Panc1 (cell line): ENCODE measurements around the gene DCUN1D2. TPM values are rescaled to one million over a fixed set of nuclear protein-coding genes. Genes with fewer than 3 reads are reported as not detected.

Experiments used
- ATAC-seq: fragments of 200-7000 bp; cut with Tn5 transposase; 2 replicates; pipeline ENCODE4 v1.9.1; 2020; ENCODE audit warnings: mild to moderate bottlenecking, moderate library complexity
- BruUV-seq: library from RNA; stranded (reverse); fragments of 400-500 nt; replicated peaks from 2 replicates; lab custom pipeline; 2021; lab: Mats Ljungman, UMichigan
- CTCF ChIA-PET: fragments of 300-600 bp; sonication (Branson Sonifier 250); formaldehyde crosslinking; loops from one replicate; lab custom pipeline; 2022; ENCODE audit warnings: antibody characterized with exemption; lab: Charles Lee
- POLR2A ChIA-PET: fragments of 300-600 bp; sonication (Branson Sonifier 250); formaldehyde crosslinking; loops from one replicate; lab custom pipeline; 2022; ENCODE audit warnings: antibody characterized with exemption; lab: Charles Lee
- DNase-seq: peaks from one replicate; pipeline ENCODE4 v3.0.0-alpha.2; 2010; ENCODE audit warnings: low read depth, low spot score
- H3K27ac ChIP-seq: 2 replicates; pipeline ENCODE4 v1.5.1; 2011; ENCODE audit warnings: mild to moderate bottlenecking, low read length, inconsistent platforms
- H3K27me3 ChIP-seq: fragments of 200-500 bp; sonication (Bioruptor generic); 2 replicates; pipeline ENCODE4 v1.6.0; 2014; ENCODE audit warnings: low read length, inconsistent platforms; ENCODE audit not compliant: control insufficient read depth, insufficient read depth
- H3K36me3 ChIP-seq: fragments of 200-500 bp; sonication (Bioruptor generic); 2 replicates; pipeline ENCODE4 v1.5.1; 2014; ENCODE audit warnings: inconsistent platforms, mild to moderate bottlenecking, low read length, moderate library complexity; ENCODE audit not compliant: control insufficient read depth, insufficient read depth
- H3K4me1 ChIP-seq: 2 replicates; pipeline ENCODE4 v1.5.1; 2011; ENCODE audit warnings: inconsistent platforms, mild to moderate bottlenecking, low read length, moderate library complexity; ENCODE audit not compliant: control insufficient read depth, insufficient read depth
- H3K4me3 ChIP-seq, 2 experiments: 2 replicates each; pipeline ENCODE4 v1.5.1; 2011 to 2012; ENCODE audit warnings: low read depth in 2 of 2, low read length in 2 of 2, mild to moderate bottlenecking in 2 of 2, inconsistent platforms in 1 of 2, moderate library complexity in 1 of 2
- H3K9me3 ChIP-seq: fragments of 200-500 bp; sonication (Bioruptor generic); 2 replicates; pipeline ENCODE4 v1.5.1; 2014; ENCODE audit warnings: low read depth, mild to moderate bottlenecking, inconsistent platforms, low read length, moderate library complexity; ENCODE audit not compliant: control insufficient read depth, insufficient read depth
- POLR2AphosphoS5 ChIP-seq: IDR thresholded peaks from 2 replicates; pipeline ENCODE4 v1.6.1; 2012; ENCODE audit warnings: mild to moderate bottlenecking, low read depth, low read length, moderate library complexity
- SIN3A ChIP-seq: IDR thresholded peaks from 2 replicates; pipeline ENCODE4 v1.6.1; 2012; ENCODE audit warnings: low read depth, mild to moderate bottlenecking, low read length, moderate library complexity, borderline replicate concordance; ENCODE audit not compliant: insufficient read depth
- TCF7L2 ChIP-seq: IDR thresholded peaks from 2 replicates; pipeline ENCODE4 v1.6.1; 2011; ENCODE audit warnings: mild to moderate bottlenecking, low read depth, low read length, inconsistent platforms
- in situ Hi-C: cut with HindIII; loops from 2 replicates; pipeline ENCODE4 v1.10.0; 2016; ENCODE audit warnings: low sequenced_read_pairs, low pct_unique_long_range_greater_than_20kb
- intact Hi-C: fragments of 100-400 bp; cut with micrococcal nuclease; formaldehyde crosslinking; loops from one replicate; pipeline ENCODE4 v1.10.0; 2022; ENCODE audit not compliant: unreplicated experiment
- total RNA-seq: library from RNA; stranded (reverse); gene quantifications from one replicate; pipeline ENCODE4 v1.2.1, GENCODE V29; 2021; ENCODE audit not compliant: unreplicated experiment
- TF ChIP-seq, protein P1 (sequence below): fragments of 450-650 bp; IDR thresholded peaks from 2 replicates; pipeline ENCODE4 v1.5.1; 2017; ENCODE audit warnings: mild to moderate bottlenecking
- TF ChIP-seq, protein P2 (sequence below), 2 experiments: IDR thresholded peaks; 2 replicates each; pipeline ENCODE4 v1.6.1; 2011 to 2012; ENCODE audit warnings: low read depth in 2 of 2, control low read depth in 1 of 2, low read length in 1 of 2, mild to moderate bottlenecking in 1 of 2, moderate library complexity in 1 of 2; ENCODE audit not compliant: insufficient read depth in 1 of 2

The DCUN1D2 gene
- total RNA-seq, 1 experiment from 2014 or later = 22.8 TPM

DNA sequence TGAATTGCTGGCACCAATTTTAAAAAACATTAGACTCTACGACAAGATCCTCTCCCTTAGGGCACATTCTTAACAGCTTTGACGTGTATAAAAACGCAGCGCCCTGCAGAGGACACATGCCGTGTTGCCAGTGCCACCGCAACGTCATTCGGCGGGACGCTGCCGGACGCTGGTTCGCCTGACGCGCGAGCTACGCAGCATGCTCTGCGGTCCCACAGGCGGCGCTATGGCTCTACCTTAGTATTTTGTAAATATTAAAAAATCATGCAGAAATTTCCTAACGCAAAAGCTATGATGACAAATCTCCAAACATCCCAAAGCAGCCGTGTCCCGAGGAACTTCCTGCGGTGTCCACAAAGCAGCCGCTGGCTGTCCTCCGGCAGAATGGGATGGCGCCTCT, 33.0 kb downstream of the DCUN1D2 start:
- TF ChIP-seq, protein P1, sequence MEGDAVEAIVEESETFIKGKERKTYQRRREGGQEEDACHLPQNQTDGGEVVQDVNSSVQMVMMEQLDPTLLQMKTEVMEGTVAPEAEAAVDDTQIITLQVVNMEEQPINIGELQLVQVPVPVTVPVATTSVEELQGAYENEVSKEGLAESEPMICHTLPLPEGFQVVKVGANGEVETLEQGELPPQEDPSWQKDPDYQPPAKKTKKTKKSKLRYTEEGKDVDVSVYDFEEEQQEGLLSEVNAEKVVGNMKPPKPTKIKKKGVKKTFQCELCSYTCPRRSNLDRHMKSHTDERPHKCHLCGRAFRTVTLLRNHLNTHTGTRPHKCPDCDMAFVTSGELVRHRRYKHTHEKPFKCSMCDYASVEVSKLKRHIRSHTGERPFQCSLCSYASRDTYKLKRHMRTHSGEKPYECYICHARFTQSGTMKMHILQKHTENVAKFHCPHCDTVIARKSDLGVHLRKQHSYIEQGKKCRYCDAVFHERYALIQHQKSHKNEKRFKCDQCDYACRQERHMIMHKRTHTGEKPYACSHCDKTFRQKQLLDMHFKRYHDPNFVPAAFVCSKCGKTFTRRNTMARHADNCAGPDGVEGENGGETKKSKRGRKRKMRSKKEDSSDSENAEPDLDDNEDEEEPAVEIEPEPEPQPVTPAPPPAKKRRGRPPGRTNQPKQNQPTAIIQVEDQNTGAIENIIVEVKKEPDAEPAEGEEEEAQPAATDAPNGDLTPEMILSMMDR = no peak
- TF ChIP-seq SIN3A = no peak
- TF ChIP-seq, protein P2, sequence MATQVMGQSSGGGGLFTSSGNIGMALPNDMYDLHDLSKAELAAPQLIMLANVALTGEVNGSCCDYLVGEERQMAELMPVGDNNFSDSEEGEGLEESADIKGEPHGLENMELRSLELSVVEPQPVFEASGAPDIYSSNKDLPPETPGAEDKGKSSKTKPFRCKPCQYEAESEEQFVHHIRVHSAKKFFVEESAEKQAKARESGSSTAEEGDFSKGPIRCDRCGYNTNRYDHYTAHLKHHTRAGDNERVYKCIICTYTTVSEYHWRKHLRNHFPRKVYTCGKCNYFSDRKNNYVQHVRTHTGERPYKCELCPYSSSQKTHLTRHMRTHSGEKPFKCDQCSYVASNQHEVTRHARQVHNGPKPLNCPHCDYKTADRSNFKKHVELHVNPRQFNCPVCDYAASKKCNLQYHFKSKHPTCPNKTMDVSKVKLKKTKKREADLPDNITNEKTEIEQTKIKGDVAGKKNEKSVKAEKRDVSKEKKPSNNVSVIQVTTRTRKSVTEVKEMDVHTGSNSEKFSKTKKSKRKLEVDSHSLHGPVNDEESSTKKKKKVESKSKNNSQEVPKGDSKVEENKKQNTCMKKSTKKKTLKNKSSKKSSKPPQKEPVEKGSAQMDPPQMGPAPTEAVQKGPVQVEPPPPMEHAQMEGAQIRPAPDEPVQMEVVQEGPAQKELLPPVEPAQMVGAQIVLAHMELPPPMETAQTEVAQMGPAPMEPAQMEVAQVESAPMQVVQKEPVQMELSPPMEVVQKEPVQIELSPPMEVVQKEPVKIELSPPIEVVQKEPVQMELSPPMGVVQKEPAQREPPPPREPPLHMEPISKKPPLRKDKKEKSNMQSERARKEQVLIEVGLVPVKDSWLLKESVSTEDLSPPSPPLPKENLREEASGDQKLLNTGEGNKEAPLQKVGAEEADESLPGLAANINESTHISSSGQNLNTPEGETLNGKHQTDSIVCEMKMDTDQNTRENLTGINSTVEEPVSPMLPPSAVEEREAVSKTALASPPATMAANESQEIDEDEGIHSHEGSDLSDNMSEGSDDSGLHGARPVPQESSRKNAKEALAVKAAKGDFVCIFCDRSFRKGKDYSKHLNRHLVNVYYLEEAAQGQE (IDR thresholded peaks at IDR 0.05; ENCODE audit: insufficient read depth in 1 of 2, low read depth in 2 of 2, low read length in 1 of 2) = no peak
- no peak for TF ChIP-seq TCF7L2
- no peak for TF ChIP-seq POLR2AphosphoS5
- no peaks in the 10 kb centered on the region for H3K27me3 ChIP-seq
- intact Hi-C loops = no loop called here
- in situ Hi-C loops = no loop called here
- CTCF ChIA-PET = interaction anchor here (0.6 kb wide), 1 partner anchor 61 kb away, joined by 3 read pairs; no protein-coding TSS in a partner anchor
- no peak overlapping the region for H3K4me3 ChIP-seq
- no peak overlapping the region for H3K27ac ChIP-seq
- H3K36me3 ChIP-seq = no peaks in the 10 kb centered on the region; the same call in none of the 2 replicates
- DNase-seq (no peak), ATAC-seq (no peak)
- no peaks in the 10 kb centered on the region for H3K9me3 ChIP-seq
- POLR2A ChIA-PET = no interaction called here
- H3K4me1 ChIP-seq = no peaks in the 10 kb centered on the region
- BruUV-seq = TSS peak; percentile 65

DNA sequence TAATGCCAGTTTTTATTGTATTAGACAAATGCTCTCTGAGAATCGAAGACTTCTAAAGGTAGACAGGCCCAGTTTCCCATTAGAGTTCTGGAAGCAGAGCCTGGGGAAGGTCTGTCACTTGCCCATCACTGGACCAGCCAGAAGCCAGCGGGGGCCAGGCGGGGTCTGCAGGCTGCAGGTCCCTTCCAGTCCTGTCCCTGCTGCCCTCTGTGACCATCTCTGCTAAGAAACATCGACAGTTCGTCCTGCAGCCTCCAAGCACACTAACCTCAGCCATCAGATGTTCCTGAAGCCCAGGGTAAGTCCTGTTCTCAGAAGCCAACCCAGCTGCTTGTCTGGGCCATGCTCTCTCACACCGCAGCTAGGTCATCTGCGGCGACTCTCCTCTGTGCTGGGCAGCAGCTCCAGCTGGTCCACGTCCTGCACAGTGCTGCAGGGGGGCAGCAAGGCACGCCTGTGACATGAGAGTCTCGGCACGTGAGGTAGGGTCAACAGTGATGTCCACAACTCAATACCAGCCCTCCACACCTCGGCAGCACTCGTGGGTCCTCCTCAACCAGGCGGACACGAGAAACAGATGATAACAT, 34.3 kb downstream of the DCUN1D2 start:
- no peak overlapping the region for H3K4me3 ChIP-seq
- in situ Hi-C loops = no loop called here
- no peak for DNase-seq
- no peaks in the 10 kb centered on the region for H3K9me3 ChIP-seq
- BruUV-seq = no TSS peak
- no peaks in the 10 kb centered on the region; the same call in none of the 2 replicates for H3K36me3 ChIP-seq
- no peak for TF ChIP-seq SIN3A
- no peak for TF ChIP-seq TCF7L2
- no peak for TF ChIP-seq POLR2AphosphoS5
- TF ChIP-seq, protein P1 = no peak
- TF ChIP-seq, protein P2 (IDR thresholded peaks at IDR 0.05; ENCODE audit: insufficient read depth in 1 of 2, low read depth in 2 of 2, low read length in 1 of 2) = no peak
- no peaks in the 10 kb centered on the region for H3K27me3 ChIP-seq
- no peak for ATAC-seq
- H3K4me1 ChIP-seq = no peaks in the 10 kb centered on the region
- intact Hi-C loops = no loop called here
- ChIA-PET POLR2A (no interaction called here), CTCF (no interaction called here)
- H3K27ac ChIP-seq = no peak overlapping the region
